Transverse colon (tissue), 4 donors: Measurements from ENCODE around the gene OR52B2. TPM values are rescaled to one million over a fixed set of nuclear protein-coding genes. Genes with fewer than 3 reads are reported as not detected.

Source experiments
- DNase-seq: peaks from one replicate; pipeline ENCODE4 v3.0.0-alpha.2; 2019
- H3K27ac ChIP-seq, 4 donors: fragments of 200-600 bp; sonication (generic); 2 replicates each; pipeline ENCODE4 v1.5.1; 2016 to 2018; ENCODE audit warnings: inconsistent platforms in 4 of 4
- H3K27me3 ChIP-seq: fragments of 200-600 bp; sonication (generic); 2 replicates; pipeline ENCODE4 v1.5.1; 2017; ENCODE audit warnings: inconsistent platforms
- H3K36me3 ChIP-seq, 4 donors: fragments of 200-600 bp; sonication (generic); 2 replicates each; pipeline ENCODE4 v1.5.1; 2017 to 2019; ENCODE audit warnings: inconsistent platforms in 4 of 4
- H3K4me1 ChIP-seq, 4 donors: fragments of 200-600 bp; sonication (generic); 2 replicates each; pipeline ENCODE4 v1.5.1; 2017 to 2020; ENCODE audit warnings: inconsistent platforms in 4 of 4
- H3K4me3 ChIP-seq, 4 donors: fragments of 200-600 bp; sonication (generic); 1 replicate in 1 of 4; 2 replicates in 3 of 4; pipeline versions ENCODE4 v1.5.1 to v1.6.1; 2017 to 2019; ENCODE audit warnings: inconsistent platforms in 4 of 4
- H3K9me3 ChIP-seq, 2 donors: fragments of 200-600 bp; sonication (generic); 2 replicates each; pipeline ENCODE4 v1.5.1; 2017 to 2019; ENCODE audit warnings: inconsistent platforms in 2 of 2
- EP300 ChIP-seq: sonication (generic); formaldehyde crosslinking; IDR thresholded peaks from one replicate; pipeline ENCODE4 v1.6.1; 2017; ENCODE audit warnings: antibody characterized with exemption, low read depth
- POLR2A ChIP-seq: fragments of 450-650 bp; IDR thresholded peaks from one replicate; pipeline ENCODE4 v1.6.1; 2016; ENCODE audit warnings: antibody characterized with exemption, mild to moderate bottlenecking, moderate library complexity
- POLR2AphosphoS5 ChIP-seq, 3 donors: sonication (generic); formaldehyde crosslinking; IDR thresholded peaks; one replicate each; pipeline ENCODE4 v1.6.1; 2016; ENCODE audit warnings: antibody characterized with exemption in 3 of 3
- WGBS, 2 donors: methylation state at CpG; one replicate each; pipeline ENCODE4 v1.1.5; 2018; ENCODE audit warnings: low coverage in 1 of 2; 5-methylcytosine and 5-hydroxymethylcytosine counted together
- in situ Hi-C, 4 donors: fragments of 200-750 bp; cut with MboI; loops; one replicate each; pipeline versions ENCODE4 v1.15.0 to v1.15.1; 2017; ENCODE audit warnings: low sequenced_read_pairs in 3 of 4, low pct_ligation_motif_present in 1 of 4, low pct_unique_long_range_greater_than_20kb in 1 of 4
- intact Hi-C: fragments of 100-400 bp; cut with DNase I; formaldehyde crosslinking; loops from one replicate; pipeline ENCODE4 v1.15.1; 2023; ENCODE audit warnings: low total_unique reads
- total RNA-seq, 4 donors: library from RNA; depleted of rRNA; stranded (reverse); fragments of >200 nt; gene quantifications; one replicate each; pipeline ENCODE4 v1.1.0, GENCODE V29; 2016
- TF ChIP-seq, protein P1 (sequence below), 5 experiments: fragments of 200-600 bp in 3 of 5; fragments of 450-650 bp in 2 of 5; sonication (generic) in 3 of 5; IDR thresholded peaks; 1 replicate in 2 of 5; 2 replicates in 3 of 5; pipeline ENCODE4 v1.5.1; 2016 to 2017; ENCODE audit warnings: antibody characterized with exemption in 5 of 5, inconsistent platforms in 3 of 5, mild to moderate bottlenecking in 2 of 5, moderate library complexity in 1 of 5

OR52B2 gene
- total RNA-seq, 4 donors from 2014 or later = 0.41 to 1.6 TPM; not detected in 2

DNA sequence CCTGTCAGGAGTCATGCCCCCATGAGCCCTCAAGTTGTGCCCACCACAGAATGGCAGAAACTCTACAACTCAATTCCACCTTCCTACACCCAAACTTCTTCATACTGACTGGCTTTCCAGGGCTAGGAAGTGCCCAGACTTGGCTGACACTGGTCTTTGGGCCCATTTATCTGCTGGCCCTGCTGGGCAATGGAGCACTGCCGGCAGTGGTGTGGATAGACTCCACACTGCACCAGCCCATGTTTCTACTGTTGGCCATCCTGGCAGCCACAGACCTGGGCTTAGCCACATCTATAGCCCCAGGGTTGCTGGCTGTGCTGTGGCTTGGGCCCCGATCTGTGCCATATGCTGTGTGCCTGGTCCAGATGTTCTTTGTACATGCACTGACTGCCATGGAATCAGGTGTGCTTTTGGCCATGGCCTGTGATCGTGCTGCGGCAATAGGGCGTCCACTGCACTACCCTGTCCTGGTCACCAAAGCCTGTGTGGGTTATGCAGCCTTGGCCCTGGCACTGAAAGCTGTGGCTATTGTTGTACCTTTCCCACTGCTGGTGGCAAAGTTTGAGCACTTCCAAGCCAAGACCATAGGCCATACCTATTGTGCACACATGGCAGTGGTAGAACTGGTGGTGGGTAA is 29.2 kb upstream of the OR52B2 start, which contains the start of gene OR52W1:
Gene OR52W1, plus strand, starts transcription at position 51 of the 637 bp plus-strand sequence. Its CDS starts 0 bp downstream, at position 51.
- 97% methylated on average over 5 of the region's 5 CpGs; no CpG with 5 or more reads in 1 of the 2 donors for WGBS, 2 donors
- Histone ChIP-seq H3K36me3 (no peaks in the 10 kb centered on the region), H3K27me3 (no peaks in the 10 kb centered on the region), H3K9me3 (no peaks in the 10 kb centered on the region), H3K27ac (no peak within 1 kb of the TSS), H3K4me1 (no peaks in the 10 kb centered on the region), H3K4me3 (no peak within 1 kb of the TSS)
- intact Hi-C loops = no loop called here
- in situ Hi-C loops = no loop called here
- no peak for DNase-seq
- TF ChIP-seq, protein P1, sequence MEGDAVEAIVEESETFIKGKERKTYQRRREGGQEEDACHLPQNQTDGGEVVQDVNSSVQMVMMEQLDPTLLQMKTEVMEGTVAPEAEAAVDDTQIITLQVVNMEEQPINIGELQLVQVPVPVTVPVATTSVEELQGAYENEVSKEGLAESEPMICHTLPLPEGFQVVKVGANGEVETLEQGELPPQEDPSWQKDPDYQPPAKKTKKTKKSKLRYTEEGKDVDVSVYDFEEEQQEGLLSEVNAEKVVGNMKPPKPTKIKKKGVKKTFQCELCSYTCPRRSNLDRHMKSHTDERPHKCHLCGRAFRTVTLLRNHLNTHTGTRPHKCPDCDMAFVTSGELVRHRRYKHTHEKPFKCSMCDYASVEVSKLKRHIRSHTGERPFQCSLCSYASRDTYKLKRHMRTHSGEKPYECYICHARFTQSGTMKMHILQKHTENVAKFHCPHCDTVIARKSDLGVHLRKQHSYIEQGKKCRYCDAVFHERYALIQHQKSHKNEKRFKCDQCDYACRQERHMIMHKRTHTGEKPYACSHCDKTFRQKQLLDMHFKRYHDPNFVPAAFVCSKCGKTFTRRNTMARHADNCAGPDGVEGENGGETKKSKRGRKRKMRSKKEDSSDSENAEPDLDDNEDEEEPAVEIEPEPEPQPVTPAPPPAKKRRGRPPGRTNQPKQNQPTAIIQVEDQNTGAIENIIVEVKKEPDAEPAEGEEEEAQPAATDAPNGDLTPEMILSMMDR (IDR thresholded peaks at IDR 0.05) = no peak
- TF ChIP-seq POLR2A (no peak), EP300 (no peak)

DNA sequence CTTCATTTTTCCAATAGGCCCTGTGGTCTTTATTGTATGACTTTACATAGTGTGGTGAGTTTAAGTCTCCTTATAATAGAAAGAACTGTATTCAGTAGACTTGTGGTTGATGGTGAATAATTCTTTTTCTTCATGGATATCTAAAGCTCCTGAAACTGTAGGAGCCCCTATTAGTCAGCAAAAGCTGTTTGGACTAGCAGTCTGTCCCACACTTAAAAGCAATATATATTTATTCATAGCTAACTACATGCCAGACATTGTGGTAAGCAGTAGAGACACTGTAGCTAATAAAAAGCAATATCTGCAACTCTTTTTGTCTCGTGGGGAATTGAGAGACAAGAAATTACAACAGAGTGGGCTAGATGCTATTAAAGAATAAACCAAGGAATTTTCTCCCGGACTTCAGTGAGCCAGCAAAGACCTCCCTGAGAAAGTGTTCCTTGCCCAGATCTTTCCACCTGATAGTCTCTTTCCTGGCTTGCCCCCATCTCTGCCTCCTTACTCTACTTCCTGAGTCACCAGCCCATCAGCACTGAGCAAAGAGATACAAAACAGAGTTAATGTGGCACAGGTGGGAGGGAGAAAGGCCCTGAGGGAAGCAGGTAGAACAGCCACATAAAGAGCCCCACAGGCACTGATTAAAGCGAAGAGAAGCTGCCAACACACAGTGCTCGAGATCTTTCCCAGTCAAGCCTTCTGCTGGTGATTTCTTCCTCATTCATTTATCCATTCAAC is 27.5 kb upstream of the OR52B2 start:
- H3K27me3 ChIP-seq = no peaks in the 10 kb centered on the region
- H3K36me3 ChIP-seq = no peaks in the 10 kb centered on the region
- no peaks in the 10 kb centered on the region for H3K4me1 ChIP-seq
- intact Hi-C loops = no loop called here
- in situ Hi-C loops = no loop called here
- TF ChIP-seq POLR2A = no peak
- TF ChIP-seq, protein P1 (IDR thresholded peaks at IDR 0.05) = no peak
- TF ChIP-seq POLR2AphosphoS5 (IDR thresholded peaks at IDR 0.05) = no peak
- no peaks in the 10 kb centered on the region for H3K9me3 ChIP-seq
- no peak for DNase-seq
- no peak overlapping the region for H3K4me3 ChIP-seq
- no peak overlapping the region for H3K27ac ChIP-seq
- 85 to 89% methylated on average over 3 to 4 of the region's 4 CpGs for WGBS, 2 donors

DNA sequence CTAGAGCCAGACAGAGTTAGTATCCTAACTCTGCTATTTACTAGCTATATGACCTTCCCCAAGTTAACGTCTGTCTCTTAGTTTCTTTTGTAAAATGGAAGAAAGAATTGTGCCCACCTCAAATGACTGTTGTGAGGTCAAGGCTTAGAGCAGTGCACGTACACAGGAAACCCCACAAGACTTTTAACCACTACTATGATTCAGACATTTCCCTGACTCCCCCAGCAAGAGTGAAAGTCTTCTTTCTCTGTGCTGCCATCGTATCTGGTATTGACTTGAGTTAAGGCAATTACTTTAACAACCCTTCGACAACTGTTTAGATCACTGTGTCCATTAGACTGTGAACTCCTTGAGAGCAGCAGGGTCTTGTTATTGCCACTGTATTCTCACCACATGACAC is 26.3 kb upstream of the OR52B2 start:
- Histone ChIP-seq H3K27me3 (no peaks in the 10 kb centered on the region), H3K4me3 (no peak overlapping the region), H3K9me3 (no peaks in the 10 kb centered on the region), H3K36me3 (no peaks in the 10 kb centered on the region), H3K4me1 (no peaks in the 10 kb centered on the region), H3K27ac (no peak overlapping the region)
- DNase-seq = no peak
- no peak for TF ChIP-seq POLR2AphosphoS5 (IDR thresholded peaks at IDR 0.05)
- no peak for TF ChIP-seq POLR2A
- in situ Hi-C loops = no loop called here
- intact Hi-C loops = no loop called here
- 14 to 47% methylated on average over 3 to 4 of the region's 4 CpGs for WGBS, 2 donors

DNA sequence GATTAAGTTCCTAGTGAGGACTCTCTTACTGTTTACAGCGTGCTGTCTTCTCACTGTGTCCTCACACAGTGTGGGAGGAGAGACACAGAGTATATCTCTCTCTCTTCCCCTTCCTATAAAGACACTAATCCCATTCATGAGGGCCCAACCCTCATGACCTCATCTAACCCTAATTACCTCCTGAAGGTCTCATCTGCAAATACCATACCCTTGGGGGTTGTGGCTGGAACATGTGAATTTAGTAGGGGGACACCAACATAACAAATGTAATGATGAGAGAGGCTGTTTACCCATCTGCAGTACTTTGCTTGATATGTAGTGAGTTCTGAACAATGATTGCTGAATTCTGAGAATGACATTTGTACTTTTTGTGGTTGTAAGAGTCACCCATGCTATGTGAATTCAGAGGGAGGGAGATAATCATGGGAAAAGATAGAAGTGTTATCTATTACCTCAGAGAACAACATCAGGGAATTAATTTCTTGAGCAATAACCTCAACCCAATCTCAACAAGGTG is 24.0 kb upstream of the OR52B2 start:
- no peaks in the 10 kb centered on the region for H3K9me3 ChIP-seq
- H3K36me3 ChIP-seq = no peaks in the 10 kb centered on the region
- no peak for DNase-seq
- TF ChIP-seq, protein P1 (IDR thresholded peaks at IDR 0.05) = no peak
- TF ChIP-seq POLR2AphosphoS5 (IDR thresholded peaks at IDR 0.05) (no peak), POLR2A (no peak), EP300 (no peak)
- H3K27ac ChIP-seq = no peak overlapping the region
- intact Hi-C loops (no loop called here), in situ Hi-C loops (no loop called here)
- no peaks in the 10 kb centered on the region for H3K27me3 ChIP-seq
- H3K4me3 ChIP-seq = no peak overlapping the region
- 83% methylated on average over 1 of the region's 1 CpG; no CpG with 5 or more reads in 1 of the 2 donors for WGBS, 2 donors
- no peaks in the 10 kb centered on the region for H3K4me1 ChIP-seq
